Body of pancreas (tissue), 4 donors: ENCODE results near the gene DCDC2B. TPM values are rescaled to one million over a fixed set of nuclear protein-coding genes. Genes with fewer than 3 reads are reported as not detected.

Experiments used
- ATAC-seq: fragments of 150-250 bp; one replicate; pipeline ENCODE4 v1.9.1; 2016
- DNase-seq, 4 donors: peaks; one replicate each; pipeline ENCODE4 v3.0.0-alpha.2; 2019
- H3K27ac ChIP-seq, 4 donors: fragments of 200-600 bp; sonication (generic); 1 replicate in 3 of 4; 2 replicates in 1 of 4; pipeline versions ENCODE4 v1.5.1 to v1.6.1; 2016 to 2019; ENCODE audit warnings: mild to moderate bottlenecking in 1 of 4, mixed read lengths in 1 of 4, moderate library complexity in 1 of 4
- H3K27me3 ChIP-seq, 2 donors: fragments of 200-600 bp; sonication (generic); one replicate each; pipeline ENCODE4 v1.6.0; 2016; ENCODE audit warnings: mild to moderate bottlenecking in 1 of 2
- H3K36me3 ChIP-seq, 2 donors: fragments of 200-600 bp; sonication (generic); replicated peaks in 1 of 2; 2 replicates each; pipeline ENCODE4 v1.5.1; 2016; ENCODE audit warnings: low read depth in 2 of 2; ENCODE audit not compliant: insufficient read depth in 1 of 2
- H3K4me1 ChIP-seq: fragments of 200-600 bp; sonication (generic); one replicate; pipeline ENCODE4 v1.6.0; 2016
- H3K4me3 ChIP-seq, 2 donors: fragments of 200-600 bp; sonication (generic); 1 replicate in 1 of 2; 2 replicates in 1 of 2; pipeline ENCODE4 v1.5.1; 2016 to 2019
- H3K9me3 ChIP-seq, 3 donors: fragments of 200-600 bp; sonication (generic); 1 replicate in 2 of 3; 2 replicates in 1 of 3; pipeline ENCODE4 v1.5.1; 2016
- POLR2A ChIP-seq, 3 donors: fragments of 450-650 bp; IDR thresholded peaks; one replicate each; pipeline ENCODE4 v1.6.1; 2016; ENCODE audit warnings: antibody characterized with exemption in 3 of 3, mild to moderate bottlenecking in 2 of 3
- WGBS, 2 donors: methylation state at CpG; one replicate each; pipeline ENCODE4 v1.1.5; 2017; 5-methylcytosine and 5-hydroxymethylcytosine counted together
- intact Hi-C: fragments of 100-400 bp; cut with DNase I; formaldehyde crosslinking; loops from one replicate; pipeline ENCODE4 v1.15.1; 2023
- total RNA-seq, 2 donors: library from RNA; depleted of rRNA; stranded (reverse); fragments of >200 nt; gene quantifications; one replicate each; pipeline ENCODE4 v1.1.0, GENCODE V29; 2016
- TF ChIP-seq, protein P1 (sequence below), 7 experiments: fragments of 450-650 bp in 4 of 7; fragments of 200-600 bp in 3 of 7; sonication (generic) in 3 of 7; IDR thresholded peaks; one replicate each; pipeline ENCODE4 v1.5.1; 2016 to 2019; ENCODE audit warnings: antibody characterized with exemption in 7 of 7

DCDC2B gene
- total RNA-seq, 2 donors from 2014 or later, result not detected

DNA sequence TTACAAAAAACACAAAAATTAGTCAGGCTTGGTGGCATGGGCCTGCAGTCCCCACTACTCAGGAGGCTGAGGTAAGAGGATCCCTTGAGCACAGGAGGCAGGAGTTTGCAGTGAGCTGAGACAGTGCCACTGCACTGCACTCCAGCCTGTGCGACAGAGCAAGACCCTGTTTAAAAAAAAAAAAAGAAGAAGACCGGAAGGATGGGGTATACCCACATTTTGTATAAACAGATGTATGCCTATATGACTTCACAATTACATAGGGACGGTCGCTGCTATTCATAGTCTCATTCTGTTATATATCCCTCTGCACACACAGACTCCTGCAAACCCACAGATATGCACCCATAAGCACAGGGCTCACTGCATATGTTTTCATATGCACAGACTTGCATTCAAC lies 54.9 kb downstream of the DCDC2B start:
- no peak for ATAC-seq
- WGBS, 2 donors, result 89 to 91% methylated on average over 4 of the region's 4 CpGs

More for the DNA sequence above, 54.9 kb downstream of the DCDC2B start:
- Histone ChIP-seq H3K4me1 (no peaks in the 10 kb centered on the region), H3K27me3 (no peaks in the 10 kb centered on the region), H3K36me3 (no peaks in the 10 kb centered on the region), H3K27ac (no peak overlapping the region), H3K9me3 (no peaks in the 10 kb centered on the region), H3K4me3 (no peak overlapping the region)
- intact Hi-C loops, result no loop called here
- no peak for TF ChIP-seq POLR2A (IDR thresholded peaks at IDR 0.05)
- TF ChIP-seq, protein P1, sequence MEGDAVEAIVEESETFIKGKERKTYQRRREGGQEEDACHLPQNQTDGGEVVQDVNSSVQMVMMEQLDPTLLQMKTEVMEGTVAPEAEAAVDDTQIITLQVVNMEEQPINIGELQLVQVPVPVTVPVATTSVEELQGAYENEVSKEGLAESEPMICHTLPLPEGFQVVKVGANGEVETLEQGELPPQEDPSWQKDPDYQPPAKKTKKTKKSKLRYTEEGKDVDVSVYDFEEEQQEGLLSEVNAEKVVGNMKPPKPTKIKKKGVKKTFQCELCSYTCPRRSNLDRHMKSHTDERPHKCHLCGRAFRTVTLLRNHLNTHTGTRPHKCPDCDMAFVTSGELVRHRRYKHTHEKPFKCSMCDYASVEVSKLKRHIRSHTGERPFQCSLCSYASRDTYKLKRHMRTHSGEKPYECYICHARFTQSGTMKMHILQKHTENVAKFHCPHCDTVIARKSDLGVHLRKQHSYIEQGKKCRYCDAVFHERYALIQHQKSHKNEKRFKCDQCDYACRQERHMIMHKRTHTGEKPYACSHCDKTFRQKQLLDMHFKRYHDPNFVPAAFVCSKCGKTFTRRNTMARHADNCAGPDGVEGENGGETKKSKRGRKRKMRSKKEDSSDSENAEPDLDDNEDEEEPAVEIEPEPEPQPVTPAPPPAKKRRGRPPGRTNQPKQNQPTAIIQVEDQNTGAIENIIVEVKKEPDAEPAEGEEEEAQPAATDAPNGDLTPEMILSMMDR (IDR thresholded peaks at IDR 0.05), result no peak
- DNase-seq, result no peak

Other genes starting within 250 kb of the DCDC2B start
- gene KHDRBS1, start 195.2 kb upstream of the DCDC2B start, total RNA-seq, result 10 to 100 TPM; 36.6 to 37.1 TPM
- gene TMEM39B, start 136.2 kb upstream of the DCDC2B start, total RNA-seq, result 10 to 100 TPM in 1 of 2 donors, 1 to 10 TPM in 1; 4.4 to 10.2 TPM
- 10 to 100 TPM; 15.8 to 20.5 TPM for gene KPNA6, start 101.0 kb upstream of the DCDC2B start, total RNA-seq
- gene TXLNA, start 29.4 kb upstream of the DCDC2B start, total RNA-seq, result 10 to 100 TPM; 20.0 to 23.4 TPM
- 1 to 10 TPM; 2.9 to 3.6 TPM for gene CCDC28B, start 8.5 kb upstream of the DCDC2B start, total RNA-seq
- gene IQCC, start 3.4 kb upstream of the DCDC2B start, total RNA-seq, result 1 to 10 TPM; 1.8 to 5.3 TPM
- 10 to 100 TPM; 16.3 to 20.8 TPM for gene TMEM234, start 13.3 kb downstream of the DCDC2B start, total RNA-seq
- gene EIF3I, start 13.3 kb downstream of the DCDC2B start, total RNA-seq, result 10 to 100 TPM; 69.5 to 81.7 TPM
- 1 to 10 TPM in 1 of 2 donors, not detected in 1; 4.9 TPM for gene FAM167B, start 38.1 kb downstream of the DCDC2B start, total RNA-seq
- gene LCK, start 42.2 kb downstream of the DCDC2B start, total RNA-seq, result 1 to 10 TPM in 1 of 2 donors, not detected in 1; 1.6 TPM
- gene HDAC1, start 83.0 kb downstream of the DCDC2B start, total RNA-seq, result 10 to 100 TPM; 32.7 to 50.4 TPM
- gene MARCKSL1, start 127.1 kb downstream of the DCDC2B start, total RNA-seq, result 10 to 100 TPM; 12.9 to 34.5 TPM
- gene FAM229A, start 153.4 kb downstream of the DCDC2B start, total RNA-seq, result 10 to 100 TPM in 1 of 2 donors, 1 to 10 TPM in 1; 3.6 to 15.6 TPM
- 10 to 100 TPM in 1 of 2 donors, 1 to 10 TPM in 1; 1.8 to 12.2 TPM for gene TSSK3, start 153.4 kb downstream of the DCDC2B start, total RNA-seq
- gene BSDC1, start 185.4 kb downstream of the DCDC2B start, total RNA-seq, result 10 to 100 TPM; 53.2 to 83.7 TPM